ENCODE measurements around the gene MT3.
A peak's percentile ranks its signal among the peaks of the same experiment; 100 is the strongest.
"Not testable (repeated sequence)": the region's sequence is repeated elsewhere in the genome, so short reads cannot be mapped to it uniquely, and the experiment has no call there.

Gene MT3

GRCh38 chr16:56610017-56610608 is 20.8 kb downstream of the MT3 start:
- DNase-seq (ENCODE audit: low read depth) = peak; percentile 29

- no peak for DNase-seq (ENCODE audit: low read depth)
Observed at GRCh38 chr16:56610609-56611111, 21.3 kb downstream of the MT3 start.

- DNase-seq (ENCODE audit: low read depth) = no peak
Observed at GRCh38 chr16:56611281-56611833, 22.0 kb downstream of the MT3 start.

GRCh38 chr16:56613706-56614105 is 24.4 kb downstream of the MT3 start:
- DNase-seq (ENCODE audit: low read depth) = no peak

GRCh38 chr16:56614549-56614991 is 25.2 kb downstream of the MT3 start:
- no peak for DNase-seq (ENCODE audit: low read depth)

- no peak for DNase-seq (ENCODE audit: low read depth)
Observed at GRCh38 chr16:56615353-56615752, 26.0 kb downstream of the MT3 start.

GRCh38 chr16:56616608-56617211 is 27.4 kb downstream of the MT3 start:
- no peak for DNase-seq (ENCODE audit: low read depth)

- DNase-seq (ENCODE audit: low read depth) = no peak
Observed at GRCh38 chr16:56617212-56618085, 28.1 kb downstream of the MT3 start.

GRCh38 chr16:56618138-56618537 is 28.8 kb downstream of the MT3 start:
- no peak for DNase-seq (ENCODE audit: low read depth)

GRCh38 chr16:56620339-56620897 is 31.1 kb downstream of the MT3 start:
- DNase-seq (ENCODE audit: low read depth) = no peak

GRCh38 chr16:56621665-56622445 is 32.5 kb downstream of the MT3 start:
- DNase-seq (ENCODE audit: low read depth) = not testable (repeated sequence)

- not testable (repeated sequence) for DNase-seq (ENCODE audit: low read depth)
Observed at GRCh38 chr16:56623184-56623583, 33.9 kb downstream of the MT3 start.

GRCh38 chr16:56623637-56624036 is 34.3 kb downstream of the MT3 start:
- no peak for DNase-seq (ENCODE audit: low read depth)

GRCh38 chr16:56625140-56625942 is 36.0 kb downstream of the MT3 start, which contains the start of gene MT1E:
Gene MT1E, plus strand, starts transcription at chr16:56625781. Its CDS starts 71 bp downstream, at chr16:56625852.
- DNase-seq (ENCODE audit: low read depth) = no peak

GRCh38 chr16:56625943-56626654 is 36.8 kb downstream of the MT3 start:
- no peak for DNase-seq (ENCODE audit: low read depth)

- DNase-seq (ENCODE audit: low read depth) = no peak
Observed at GRCh38 chr16:56626685-56627084, 37.4 kb downstream of the MT3 start.

- DNase-seq (ENCODE audit: low read depth) = no peak
Observed at GRCh38 chr16:56628486-56629350, 39.4 kb downstream of the MT3 start.

- DNase-seq (ENCODE audit: low read depth) = no peak
Observed at GRCh38 chr16:56629531-56629930, 40.2 kb downstream of the MT3 start.

GRCh38 chr16:56630134-56630533 is 40.8 kb downstream of the MT3 start:
- no peak for DNase-seq (ENCODE audit: low read depth)

All from stimulated activated CD8-positive, alpha-beta memory T cell treated with anti-CD3 and anti-CD28 coated beads, Interleukin-15, amount 100 ng/mL, for 1 hour (primary cell).